CD4-positive, alpha-beta T cell treated with Interleukin-6 for 4 hours (primary cell): ENCODE data around the gene ENTPD6.

Experiments
- DNase-seq: peaks from one replicate; pipeline ENCODE4 v3.0.0-alpha.2; 2020; ENCODE audit warnings: mixed read lengths

Gene ENTPD6

GRCh38 chr20:25191051-25191450 is 4.5 kb upstream of the ENTPD6 start:
- DNase-seq: no peak

GRCh38 chr20:25191689-25192088 is 3.8 kb upstream of the ENTPD6 start:
- DNase-seq: no peak

DNA sequence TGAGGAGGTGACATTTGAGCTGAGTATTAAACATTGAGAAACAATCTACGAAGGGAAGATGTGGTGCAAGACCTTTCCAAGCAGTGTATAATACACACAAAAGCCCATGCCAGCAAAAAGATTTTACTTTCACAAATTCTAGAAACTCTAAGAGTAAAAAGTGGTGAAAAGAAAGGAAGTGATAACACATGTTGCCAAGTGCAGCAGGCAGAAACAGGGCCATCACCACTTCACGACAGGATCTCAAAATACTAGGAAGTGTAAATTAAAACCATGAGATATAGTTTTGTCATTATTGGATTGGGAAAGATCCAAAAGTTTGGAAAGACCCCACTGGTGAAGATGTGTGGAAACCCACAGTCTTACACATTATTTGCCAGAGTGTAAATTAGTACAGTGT is 1.7 kb upstream of the ENTPD6 start:
- DNase-seq: no peak

DNA sequence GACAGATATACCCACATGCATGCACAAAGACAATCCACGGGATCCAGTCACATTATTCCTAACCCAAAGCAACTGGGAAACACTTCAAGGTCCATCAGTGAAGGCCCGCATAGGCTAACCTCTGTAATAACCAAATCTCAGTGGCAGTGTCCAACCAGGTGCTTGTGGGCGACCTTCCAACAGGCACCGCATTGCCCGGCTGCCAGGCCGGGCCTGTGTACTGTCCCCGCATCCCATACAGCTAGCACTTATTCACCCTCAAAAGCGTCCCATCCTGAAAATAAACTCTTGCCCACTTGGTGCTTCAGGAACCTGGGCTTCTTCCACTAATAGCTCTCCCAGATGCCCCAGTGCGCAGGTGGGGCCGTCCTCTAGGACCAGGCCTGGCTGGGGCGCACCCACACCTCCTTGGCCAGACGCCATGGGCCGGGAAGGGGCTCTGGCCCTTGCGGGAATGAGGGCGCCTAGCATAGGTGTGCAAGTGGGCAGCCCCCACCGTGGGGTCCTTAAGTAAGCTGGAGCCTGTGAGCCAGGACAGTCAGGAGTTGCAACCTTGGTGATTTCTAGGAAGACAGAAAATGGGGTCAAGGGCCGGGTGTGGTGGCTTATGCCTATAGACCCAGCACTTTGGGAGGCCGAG is 1.1 kb upstream of the ENTPD6 start:
- DNase-seq: no peak

DNA sequence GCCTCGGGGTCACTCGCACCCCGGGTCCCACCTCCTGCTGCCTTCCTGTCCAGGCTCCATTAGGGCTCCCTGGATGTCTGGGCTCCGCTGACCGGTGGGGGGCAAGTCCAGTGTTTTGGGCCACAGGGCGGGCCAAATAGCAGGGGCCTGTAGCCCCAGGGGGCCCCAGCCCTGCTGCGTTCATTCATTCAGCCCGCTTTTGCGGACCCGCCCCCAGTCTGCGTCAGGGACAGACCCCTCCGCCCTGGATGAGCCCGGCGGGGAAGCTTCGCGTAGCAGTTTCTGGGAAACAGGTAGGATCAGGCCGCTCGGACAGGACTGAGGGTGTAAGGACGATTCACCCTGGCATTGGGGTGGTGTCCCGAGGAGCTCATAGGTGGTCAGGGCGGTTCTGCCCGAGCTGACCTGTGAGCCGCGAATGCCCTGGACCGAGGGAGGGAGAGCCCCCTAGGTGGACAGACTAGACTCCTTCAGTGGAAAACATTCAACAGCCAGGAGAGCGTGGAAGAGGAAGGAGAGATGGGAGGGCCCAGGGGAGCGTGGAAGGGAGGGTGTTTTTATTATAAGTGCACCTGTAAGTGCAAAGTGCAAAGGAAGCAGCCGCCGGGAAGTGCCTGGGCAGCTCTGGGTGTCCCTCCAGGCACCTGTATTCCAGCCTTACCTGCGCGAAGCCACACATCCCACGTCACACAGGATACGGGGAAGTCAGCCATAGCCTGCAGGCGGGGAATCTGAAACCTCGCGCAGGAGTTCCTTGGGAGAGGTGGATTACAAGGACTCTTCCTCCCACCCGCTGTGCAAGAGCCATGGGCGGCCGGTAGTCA is 662 bp downstream of the ENTPD6 start:
- peak; percentile 42 for DNase-seq

DNA sequence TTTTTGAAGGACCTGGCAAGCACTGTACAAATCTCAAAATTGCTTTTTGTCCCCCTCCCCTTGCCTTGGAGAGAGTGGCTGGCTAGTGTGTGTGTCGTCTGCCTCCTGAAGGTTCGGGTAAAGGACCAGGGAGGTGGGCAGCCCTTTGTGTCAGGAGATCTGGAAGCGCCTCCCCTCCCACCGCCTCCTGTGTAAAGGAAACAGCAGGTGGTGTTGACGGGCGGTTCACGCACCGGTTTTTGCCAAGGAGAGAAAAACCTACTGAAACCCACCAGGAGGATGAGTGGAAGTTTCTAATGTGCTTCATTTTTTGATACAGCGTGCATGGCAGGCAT is 1.2 kb downstream of the ENTPD6 start:
- DNase-seq: peak; percentile 18

DNA sequence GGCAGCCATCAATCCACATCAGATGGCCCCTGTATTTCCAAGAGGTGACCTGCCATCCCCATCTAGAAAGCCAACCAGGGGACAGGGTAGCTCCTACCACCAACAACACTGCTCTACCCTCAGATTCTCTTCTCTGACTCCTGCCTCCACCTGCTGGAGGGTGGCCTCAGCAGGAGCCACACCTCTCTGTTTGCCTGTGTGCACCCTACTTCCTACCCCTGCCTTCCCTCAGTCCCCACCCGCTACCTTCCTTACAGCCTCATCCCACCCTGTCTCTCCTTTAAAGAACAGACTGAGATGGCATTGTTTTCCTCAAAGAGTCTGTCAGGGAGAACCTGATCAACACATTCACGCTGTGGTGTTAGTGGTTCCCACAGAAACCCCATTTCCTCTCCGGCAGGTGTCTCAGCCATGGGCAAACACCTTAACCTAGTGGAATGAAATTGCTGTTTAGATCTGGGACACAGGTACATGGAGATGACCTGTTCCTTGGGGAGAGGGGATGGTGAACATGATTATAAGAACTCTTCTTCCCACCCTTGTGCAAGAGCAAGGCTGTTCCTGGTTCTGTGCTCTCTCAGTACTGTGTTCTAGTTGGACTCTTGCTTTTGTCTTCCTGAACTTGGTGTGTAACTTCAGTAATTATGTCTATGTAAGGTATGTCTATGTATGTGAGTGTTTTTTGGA is 1.8 kb downstream of the ENTPD6 start:
- DNase-seq: peak; percentile 43

GRCh38 chr20:25197870-25198190 is 2.3 kb downstream of the ENTPD6 start:
- no peak for DNase-seq

DNA sequence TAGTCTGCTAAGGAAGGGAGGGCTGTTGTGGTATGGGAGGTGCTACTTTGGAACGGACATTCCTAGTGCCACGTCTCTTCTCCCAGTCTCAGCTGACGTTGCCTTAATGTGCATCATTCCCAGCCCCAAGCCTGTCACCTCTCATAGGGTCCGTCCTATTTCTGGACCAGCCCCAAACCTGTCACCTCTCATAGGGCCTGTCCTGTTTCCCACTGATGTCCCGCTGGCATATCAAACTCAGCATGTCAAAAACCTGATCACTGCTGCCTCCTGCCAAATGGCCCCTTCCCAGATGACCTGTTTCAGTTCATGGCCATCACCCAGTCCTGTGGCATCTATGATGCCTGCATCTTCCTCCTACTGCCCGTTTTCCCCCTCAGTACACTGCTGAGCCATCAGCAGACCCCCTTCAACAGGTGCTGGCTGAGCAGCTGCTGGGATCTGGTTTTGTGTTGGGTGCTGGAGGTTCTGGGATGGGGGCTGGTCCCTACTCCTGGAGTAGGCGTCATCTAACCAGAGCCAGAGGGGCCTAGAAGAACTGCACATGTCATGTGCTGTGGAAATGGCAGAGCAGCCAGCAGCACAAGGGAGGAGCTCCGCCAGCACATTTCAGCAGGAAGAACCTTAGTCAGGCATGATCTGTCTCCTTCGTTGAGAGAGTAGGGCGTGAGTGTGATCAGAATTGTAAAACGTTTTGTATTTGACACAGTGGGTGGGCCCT is 3.3 kb downstream of the ENTPD6 start:
- DNase-seq: no peak

DNA sequence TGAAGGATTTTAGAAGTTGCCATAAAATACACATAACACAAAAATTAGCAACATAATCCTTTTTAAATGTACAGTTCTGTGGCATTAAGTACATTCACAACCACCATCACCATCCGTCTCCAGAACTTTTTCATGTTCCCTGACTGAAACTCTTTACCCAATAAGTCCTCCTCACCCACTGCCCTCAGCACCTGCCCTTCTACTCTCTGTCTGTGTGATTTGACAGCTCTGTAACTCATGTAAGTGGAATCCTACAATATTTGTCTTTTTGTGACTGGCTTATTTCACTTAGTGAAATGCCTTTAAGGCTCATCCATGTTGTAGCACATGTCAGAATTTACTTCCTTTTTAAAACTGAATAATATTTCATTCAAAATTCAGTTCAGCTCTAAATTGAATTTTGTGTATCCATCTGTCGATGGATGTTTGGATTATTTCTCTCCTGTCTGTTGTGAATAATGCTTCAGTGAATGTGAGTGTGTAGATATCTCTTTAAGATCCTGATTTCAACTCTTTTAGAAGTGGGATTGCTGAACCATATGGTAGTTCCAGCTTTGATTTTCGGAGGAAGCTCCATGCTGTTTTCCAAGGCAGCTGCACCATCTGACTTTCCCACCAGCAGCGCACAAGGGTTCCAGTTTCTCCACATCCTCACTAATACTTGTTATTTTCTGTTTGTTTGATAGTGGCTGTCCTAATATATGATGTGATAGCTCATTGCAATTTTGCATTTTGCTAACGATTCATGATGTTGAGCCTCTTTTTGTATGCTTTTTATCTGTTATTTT is 4.2 kb downstream of the ENTPD6 start:
- no peak for DNase-seq

DNA sequence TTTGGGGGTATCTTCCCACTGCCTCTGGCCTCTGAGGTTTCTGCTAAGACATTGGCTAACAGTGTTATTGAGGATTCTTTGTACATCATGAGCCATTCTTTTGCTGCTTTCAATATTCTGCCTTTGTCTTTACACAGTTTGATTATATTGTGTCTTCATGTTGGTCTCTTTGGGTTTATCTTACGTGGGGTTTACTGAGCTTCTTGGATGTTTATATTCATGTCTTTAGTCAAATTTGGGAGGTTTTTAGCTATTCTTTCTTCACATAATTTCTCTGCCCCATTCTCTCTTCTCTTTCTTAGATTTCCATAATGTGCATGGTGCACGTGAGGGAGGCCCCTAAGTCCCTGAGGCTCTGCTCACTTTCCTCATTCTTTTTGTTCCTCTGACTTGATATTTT is 7.6 kb downstream of the ENTPD6 start:
- no peak for DNase-seq

DNA sequence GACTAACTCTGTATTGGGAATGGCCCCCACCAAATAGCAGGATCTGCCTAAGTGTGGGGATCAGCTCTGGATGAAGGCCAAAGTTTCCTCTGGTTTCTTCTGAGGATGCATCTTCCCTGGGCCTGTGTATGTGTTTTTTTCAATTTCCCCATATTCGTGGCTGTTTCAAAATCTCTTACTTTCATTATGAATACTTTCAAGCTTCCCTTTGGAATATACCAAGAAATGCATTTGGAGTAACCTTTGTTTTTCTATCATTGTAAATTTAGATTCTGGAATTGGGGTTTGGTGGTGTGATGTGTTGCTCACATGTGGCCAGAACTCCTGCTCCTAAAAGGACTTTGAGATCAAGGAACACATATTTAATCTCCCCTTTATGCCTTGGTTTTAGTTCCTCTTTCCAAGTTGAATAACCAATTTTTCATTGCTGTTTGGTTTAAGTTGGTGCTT is 8.4 kb downstream of the ENTPD6 start:
- DNase-seq: no peak

GRCh38 chr20:25204550-25205276 is 9.2 kb downstream of the ENTPD6 start:
- DNase-seq: no peak

DNA sequence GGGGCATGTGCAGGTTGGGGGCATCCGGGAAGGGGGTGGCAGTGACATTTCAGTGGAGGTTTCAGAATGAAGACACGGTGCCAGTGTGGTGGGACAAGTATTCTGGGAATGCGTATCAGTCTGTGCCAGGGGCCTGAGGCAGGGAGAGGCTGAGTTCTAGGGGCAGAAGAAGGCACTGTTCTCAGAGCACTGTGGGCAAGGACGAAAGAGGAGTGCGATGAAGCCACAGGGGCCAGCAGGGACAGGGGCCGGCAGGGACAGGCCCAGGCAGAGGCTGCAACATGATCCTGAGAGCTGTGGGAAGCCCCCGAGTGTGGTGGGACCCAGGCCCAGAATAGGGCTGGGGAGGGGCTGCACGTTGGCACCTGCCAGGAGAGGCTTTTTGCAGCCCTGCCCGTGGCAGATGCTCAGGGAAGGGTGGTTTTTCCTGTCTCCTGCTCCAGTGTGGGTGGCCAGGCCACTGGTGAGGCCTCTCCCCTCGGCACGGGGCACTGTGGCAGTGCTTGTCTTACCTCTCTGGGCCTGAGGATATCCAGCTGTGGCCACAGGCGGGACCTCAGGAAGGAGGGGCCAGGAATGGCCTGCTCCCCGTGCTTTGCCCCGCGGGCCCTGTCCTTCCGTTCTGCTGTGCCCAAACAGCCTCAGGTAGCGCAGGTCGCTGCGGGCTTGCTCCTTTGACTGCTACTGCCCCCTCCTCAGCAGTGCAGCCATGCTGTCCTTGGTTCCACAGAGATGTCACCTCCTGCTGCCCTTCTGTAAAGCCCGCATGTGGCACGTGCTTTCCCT is 10.0 kb downstream of the ENTPD6 start:
- DNase-seq: no peak

GRCh38 chr20:25206063-25206403 is 10.5 kb downstream of the ENTPD6 start:
- no peak for DNase-seq

DNA sequence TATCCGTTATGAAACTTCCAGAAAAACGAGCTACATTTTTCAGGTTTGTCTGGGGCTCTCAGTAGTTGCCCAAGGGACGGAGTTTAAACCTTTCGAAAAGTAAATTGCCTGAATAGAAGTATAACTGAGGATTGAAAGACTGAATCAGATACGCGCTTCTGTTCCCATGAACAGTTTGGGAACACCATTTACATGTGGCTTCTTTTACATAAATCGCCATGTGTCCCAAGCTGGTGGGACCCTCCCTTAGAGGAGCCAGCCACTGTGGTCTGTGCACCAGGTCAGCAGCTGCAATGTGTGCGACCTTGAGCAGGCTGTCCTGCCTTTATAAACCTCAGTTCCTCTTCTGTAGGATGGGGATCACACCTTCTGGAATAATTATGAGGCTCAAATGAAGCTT is 11.0 kb downstream of the ENTPD6 start:
- no peak for DNase-seq

GRCh38 chr20:25207149-25207959 is 11.8 kb downstream of the ENTPD6 start:
- DNase-seq: no peak

- no peak for DNase-seq
These were observed 12.5 kb downstream of the ENTPD6 start for GRCh38 chr20:25207960-25208534.

DNA sequence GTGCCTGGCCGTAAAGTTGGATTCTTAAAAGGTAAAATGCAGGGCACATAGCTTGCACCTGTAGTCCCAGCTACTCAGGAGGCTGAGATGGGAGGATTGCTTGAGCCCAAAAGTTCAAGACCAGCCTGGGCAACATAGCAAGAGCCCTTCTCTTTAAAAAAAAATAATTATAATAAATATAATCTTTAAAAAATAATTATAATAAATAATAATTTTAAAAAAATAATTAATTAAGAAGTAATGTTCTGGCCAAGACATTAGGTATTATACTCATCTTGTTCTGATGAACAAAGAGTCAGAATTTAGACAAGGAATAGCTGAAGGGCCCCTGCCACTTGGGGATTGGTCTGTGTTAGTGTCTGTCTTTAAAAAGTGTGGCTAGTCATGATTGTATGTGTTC is 13.9 kb downstream of the ENTPD6 start:
- DNase-seq: no peak

DNA sequence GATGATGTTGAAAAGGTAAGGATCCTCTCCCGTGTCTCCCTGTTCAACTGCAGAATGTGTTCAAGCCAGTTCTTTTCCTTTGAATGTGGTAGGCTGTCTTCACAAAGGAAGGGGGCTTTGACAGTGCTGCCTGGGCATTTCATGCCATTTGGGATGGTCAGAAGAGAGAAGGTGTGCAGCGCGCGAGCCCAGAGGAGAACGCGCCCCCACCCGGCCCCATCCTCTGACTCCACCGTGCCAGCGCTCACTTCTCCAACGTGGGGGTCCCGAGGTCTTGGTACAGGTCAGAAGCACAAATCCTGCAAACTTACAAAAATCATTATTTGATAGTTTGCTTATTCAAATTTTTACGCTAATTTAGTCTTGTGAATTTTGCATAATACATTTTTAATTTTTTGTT is 14.4 kb downstream of the ENTPD6 start:
- no peak for DNase-seq
